Measurements from ENCODE around the gene SAP30BP.
"Not testable (repeated sequence)": the region's sequence is repeated elsewhere in the genome, so short reads cannot be mapped to it uniquely, and the experiment has no call there.

The SAP30BP gene

DNA sequence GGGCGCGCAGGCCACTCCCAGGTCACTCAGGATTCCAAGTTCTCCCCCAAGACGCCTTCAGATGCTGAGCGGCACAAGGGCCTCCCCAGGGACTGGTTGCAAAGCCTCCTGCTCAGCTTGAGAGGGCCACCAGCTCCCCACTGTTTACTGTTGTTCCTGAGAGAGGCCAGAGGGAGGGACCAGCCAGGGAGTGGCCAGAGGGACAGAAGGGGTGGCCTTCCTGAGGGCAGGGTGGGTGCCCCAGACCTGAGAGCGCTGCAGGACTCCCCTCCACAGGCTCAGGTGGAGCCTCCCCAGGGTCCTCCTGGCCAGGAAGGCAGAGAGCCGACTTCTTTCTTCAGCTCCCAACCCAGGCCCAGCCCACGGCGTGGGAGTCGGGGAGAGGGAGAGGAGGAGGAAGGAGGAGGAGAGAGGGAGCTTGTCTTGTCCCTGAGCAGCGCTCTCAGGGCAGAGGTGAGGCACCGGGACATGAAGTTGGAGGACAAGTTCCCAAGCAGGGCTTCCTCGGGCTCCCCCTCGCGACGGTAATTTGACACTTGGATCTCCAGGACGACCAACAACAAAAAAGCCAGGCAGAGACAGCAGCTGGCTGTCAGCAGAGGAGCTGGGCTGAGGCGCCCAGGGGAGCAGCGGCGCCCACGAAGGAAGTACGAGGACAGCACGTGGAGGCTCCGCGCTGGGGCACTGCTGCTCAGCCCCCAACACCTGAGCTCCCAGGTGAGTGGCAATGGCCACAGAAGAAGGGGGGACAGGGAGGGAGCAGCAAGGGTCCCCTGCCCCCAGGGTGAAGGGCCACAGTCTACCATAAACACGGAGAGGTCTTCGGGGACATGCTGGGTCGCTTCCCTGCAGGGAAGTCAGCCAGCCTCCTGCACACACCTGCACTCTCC lies 33.4 kb upstream of the SAP30BP start:
- DNase-seq (ENCODE audit: low read depth in 2 of 3, low spot score in 1 of 3): peak; percentile 16 to 32 (median 28)

DNA sequence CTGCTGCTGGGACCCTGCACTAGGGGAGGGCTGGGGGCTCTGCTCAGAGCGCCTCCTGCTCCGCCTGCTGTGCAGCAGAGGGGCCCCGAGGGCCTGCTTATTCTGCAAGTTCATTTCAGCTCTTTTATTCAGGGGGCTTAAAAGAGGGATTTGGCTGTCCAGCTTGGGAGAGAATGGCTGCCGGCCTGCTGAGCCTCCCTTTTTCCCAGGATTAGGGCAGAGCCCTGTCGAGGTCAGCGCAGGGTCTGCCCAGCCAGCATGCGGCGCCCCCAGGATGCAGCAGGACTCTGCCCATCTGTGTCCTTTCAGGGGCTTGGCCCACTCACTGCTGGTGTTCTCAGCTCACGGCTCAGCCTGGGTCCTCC lies 32.8 kb upstream of the SAP30BP start:
- DNase-seq (ENCODE audit: low read depth in 2 of 3, low spot score in 1 of 3): no peak

DNA sequence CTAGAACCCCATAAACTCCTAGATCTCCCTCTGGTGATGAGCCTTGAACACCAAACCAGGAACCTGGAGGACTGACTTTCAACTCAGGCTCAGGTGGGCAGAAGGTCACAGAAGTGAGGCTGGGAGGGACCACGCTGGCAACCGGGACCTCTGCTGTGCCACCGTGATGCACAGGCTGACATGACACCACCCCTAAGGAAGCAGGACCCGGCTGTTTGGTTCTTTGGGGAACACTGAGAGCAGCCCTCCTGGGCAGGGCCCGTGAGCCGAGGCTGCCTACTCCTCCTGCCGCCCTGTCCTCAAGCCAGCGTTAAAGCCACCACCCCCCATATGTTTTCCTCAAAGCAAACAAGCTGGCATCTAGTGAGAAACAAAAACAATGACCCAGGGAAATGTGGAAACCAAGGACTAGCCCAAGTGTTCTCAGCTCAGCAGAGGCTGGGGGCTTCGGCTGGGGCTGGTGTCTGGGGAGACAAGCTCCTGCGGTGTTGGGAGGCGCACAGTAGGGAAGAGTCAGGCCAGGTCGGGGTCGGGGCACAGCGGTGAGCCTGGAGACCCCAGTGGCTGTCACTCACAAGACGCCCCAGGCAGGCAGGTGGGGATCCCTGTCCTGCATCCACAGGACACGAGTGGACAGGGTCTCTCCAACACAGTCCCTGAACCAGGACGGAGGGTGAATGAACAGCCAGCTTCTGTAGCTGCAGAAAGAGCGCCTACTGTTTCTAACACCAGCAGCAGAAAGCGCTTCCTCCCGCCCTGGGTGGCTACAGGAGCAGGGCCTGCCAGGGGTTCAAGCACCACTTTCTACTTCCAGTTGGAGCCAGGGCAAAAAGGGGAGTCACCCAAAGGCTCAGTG lies 32.2 kb upstream of the SAP30BP start:
- DNase-seq (ENCODE audit: low read depth in 2 of 3, low spot score in 1 of 3): no peak

DNA sequence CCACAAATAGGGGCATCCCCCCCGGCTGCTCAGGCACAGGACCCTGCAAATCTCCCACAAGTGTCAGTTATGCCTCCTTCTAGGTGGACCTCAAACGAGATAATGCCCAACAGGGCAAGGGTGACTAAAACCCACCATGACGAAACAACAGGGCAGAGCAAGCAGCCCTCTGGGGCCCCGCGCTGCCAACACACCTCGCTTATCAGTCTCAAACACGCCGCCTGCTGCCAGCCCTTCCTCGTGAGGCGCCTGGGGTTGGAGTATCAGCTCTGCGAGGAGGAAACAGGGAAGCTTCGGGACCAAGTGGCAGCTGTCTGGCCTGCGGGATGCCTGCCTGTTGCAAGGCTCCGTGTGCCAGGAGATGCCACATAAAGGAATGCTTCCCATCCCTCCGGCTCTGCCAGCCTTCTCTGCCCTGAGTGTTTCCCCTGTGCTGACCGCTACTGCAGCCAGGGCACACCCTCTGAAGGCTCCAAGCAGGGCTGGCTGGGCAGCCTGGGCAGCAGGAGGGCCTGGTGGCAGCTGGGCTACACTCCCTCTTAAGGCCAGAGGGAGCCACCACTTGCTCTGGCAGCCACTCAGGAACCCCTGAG lies 31.4 kb upstream of the SAP30BP start:
- DNase-seq (ENCODE audit: low read depth in 2 of 3, low spot score in 1 of 3): no peak

DNA sequence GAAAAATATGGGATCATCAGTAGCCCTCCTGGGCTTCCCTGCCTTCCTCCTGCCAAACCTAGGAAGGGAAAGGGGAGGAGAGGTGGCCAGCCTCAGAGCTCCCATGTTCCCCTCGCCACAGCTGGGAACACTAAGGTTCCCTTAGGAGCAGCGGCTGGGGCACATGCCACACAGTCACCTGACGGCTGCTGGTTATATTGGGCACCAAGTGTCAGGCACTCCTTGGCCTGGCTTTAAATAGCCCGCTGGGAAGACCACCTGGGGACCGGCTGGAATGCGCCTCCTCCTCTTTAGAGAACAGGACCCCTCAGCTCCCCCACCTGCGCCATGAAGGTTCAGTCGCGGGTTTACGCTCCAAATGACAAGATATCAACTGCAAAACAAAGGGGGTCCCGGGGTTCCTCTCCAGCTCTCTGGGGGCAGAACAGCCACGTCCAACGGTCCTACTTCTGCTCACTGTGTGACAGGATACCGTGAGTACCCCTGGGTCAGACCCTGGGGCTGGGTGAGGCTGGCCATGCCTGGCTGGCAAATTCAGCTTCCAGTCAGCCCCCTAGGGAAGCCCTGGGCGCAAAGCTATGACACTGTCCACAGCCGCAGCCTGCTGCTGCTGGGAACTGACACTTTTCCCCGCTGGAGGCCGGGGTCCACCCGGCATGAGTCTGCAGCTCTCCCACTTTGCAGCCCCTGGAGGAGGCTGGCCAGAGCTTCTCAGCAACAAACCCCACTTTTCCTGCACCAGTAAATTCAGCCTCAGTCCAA lies 30.6 kb upstream of the SAP30BP start:
- DNase-seq (ENCODE audit: low read depth in 2 of 3, low spot score in 1 of 3): no peak

DNA sequence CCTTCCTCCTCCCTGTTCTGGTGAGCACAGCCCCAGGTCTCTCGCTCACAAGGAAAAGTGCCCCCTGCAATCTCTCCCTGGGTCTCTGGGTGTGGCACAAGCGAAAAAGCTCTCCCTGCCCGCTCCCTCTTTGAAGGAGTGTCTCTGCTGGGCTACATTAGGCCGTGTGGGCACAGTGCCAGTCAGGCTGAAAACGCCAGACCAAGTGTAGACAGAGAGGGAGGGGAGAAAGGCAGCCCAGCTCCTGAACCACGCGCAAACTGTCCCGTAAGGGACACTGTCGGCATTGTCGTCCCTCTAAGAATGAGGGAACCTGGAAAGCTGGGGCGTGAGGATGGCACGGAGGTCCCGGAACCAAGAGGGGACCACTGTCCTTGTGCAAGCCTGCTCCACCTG lies 30.0 kb upstream of the SAP30BP start:
- no peak for DNase-seq (ENCODE audit: low read depth in 2 of 3, low spot score in 1 of 3)

DNA sequence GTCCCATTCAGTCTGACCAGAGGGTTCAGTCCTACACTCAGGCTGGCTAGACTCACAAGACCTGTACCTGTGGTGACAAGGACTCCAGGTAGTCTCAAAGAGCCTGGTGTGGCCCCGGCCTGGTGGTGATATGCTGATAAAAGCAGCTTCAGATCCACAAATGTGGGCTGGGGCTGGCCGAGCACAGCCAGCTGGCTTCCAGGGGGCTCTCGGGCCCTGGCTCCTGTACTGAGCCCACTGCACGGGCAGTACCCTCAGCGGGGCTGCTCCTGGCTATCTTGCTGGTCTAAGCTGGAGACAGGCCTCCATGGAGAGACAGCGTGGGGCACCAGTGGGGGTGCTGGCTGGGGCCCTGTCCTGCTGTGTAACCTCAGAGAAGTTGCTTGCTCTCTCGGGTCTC lies 29.6 kb upstream of the SAP30BP start:
- DNase-seq (ENCODE audit: low read depth in 2 of 3, low spot score in 1 of 3): no peak

DNA sequence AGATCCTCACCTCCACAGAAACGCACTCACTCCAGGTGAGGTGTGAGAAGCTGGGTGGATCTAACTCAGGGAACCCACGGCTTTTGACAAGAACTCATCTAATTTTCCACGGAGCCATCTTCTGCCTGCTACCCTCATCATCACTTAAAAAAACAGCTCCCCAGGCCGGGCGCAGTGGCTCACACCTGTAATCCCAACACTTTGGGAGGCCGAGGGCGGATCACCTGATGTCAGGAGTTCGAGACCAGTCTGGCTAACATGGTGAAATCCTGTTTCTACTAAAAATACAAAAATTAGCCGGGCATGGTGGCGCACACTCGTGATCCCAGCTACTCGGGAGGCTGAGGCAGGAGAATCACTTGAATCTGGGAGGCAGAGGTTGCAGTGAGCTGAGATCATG lies 29.1 kb upstream of the SAP30BP start:
- not testable (repeated sequence) for DNase-seq (ENCODE audit: low read depth in 2 of 3, low spot score in 1 of 3)

DNA sequence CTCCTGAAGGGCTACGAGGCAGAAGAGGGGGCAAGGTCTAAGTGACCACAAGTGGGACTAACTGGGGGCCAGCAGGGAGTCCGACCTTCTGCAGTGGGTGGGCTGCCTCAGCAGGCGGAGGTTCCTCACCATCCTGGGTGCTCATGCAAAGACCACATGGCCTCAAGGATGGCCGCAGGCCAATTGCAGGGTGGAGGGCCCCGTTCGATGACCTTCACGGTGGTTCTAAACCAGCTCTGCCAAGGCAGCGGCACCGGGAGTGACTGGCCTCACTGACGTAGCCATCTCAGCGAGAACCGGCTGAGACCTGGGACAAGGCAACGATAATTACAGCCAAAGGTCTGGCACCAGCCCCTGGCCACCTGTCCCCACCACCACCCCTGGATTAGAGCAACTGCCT lies 28.2 kb upstream of the SAP30BP start:
- no peak for DNase-seq (ENCODE audit: low read depth in 2 of 3, low spot score in 1 of 3)

DNA sequence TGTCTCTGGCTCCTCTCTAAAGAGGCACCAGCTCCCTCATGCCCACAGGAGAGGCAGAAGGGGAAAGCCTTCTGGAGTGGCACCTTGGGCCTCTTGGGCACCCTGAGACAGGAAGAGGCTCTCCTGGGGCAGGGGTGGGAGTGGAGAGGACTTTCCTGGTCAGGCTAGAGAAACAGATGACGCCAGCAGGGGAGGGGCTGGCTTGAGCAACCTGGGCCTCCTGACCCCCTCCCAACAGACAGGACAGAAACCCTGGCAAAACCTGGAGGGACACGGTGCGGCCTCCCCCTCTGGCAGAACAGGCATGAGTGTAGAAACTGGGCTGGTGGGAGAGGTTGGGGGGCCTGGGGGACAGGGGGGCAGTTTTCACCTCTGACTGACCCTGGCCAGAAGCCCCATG lies 27.8 kb upstream of the SAP30BP start:
- DNase-seq (ENCODE audit: low read depth in 2 of 3, low spot score in 1 of 3): no peak

DNA sequence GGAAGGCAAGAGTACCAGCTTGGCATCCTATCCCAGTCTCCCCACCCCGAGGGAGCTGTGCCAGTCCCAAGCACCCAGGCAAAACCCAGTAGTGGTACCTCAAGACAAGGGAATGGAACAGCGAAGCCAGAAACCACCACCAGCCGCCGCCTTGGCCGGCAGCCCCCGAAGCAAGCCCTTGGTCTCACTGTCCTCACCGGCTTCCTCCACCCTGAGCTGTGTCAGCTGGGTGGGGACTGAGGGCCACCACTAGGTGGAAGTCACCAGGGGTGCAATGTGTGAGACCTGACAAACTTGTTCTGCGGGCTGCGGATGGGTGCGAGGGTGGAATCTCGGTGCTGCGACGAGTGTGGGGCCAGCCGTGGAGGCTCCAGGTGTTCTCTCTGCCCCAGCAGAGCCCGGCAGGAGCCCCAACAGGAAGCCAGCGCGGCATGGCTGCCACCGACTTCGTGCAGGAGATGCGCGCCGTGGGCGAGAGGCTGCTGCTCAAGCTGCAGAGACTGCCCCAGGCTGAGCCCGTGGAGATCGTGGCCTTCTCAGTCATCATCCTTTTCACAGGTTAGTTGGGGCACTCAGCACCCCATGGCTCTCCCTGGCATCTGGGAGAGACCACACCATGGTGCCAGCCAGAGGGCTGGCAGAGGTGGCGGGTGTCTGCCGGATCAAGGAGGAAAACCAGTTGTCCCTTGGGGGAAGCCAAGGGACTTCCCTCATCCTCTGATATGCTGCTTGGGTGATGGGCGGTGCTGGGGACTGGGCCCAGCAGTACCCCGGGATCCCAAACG lies 27.2 kb upstream of the SAP30BP start:
- no peak for DNase-seq (ENCODE audit: low read depth in 2 of 3, low spot score in 1 of 3)

DNA sequence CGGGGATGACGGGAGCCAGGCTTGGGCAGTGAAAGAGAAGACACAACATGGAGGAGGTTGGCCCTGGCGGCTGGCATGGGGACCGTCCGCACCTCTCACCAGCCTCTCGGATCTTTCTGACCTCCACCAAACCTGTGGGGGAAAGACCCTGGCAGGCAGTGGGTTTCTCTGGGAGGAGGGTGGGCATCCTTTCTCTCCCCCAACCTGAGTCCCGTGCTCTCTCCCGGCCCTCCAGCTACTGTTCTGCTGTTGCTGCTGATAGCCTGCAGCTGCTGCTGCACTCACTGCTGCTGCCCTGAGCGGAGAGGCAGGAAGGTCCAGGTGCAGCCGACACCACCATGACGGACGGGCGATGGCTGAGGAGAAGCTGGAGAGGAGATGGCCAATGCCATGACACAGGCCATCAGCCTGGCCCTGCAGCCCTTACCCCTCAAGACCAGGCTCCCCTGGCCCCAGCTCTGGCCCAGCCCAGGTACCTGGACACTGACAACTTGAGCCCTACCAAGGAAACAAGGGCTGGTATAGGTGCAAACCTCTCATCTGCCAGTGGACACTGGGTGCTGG lies 26.5 kb upstream of the SAP30BP start:
- DNase-seq (ENCODE audit: low read depth in 2 of 3, low spot score in 1 of 3): no peak

DNA sequence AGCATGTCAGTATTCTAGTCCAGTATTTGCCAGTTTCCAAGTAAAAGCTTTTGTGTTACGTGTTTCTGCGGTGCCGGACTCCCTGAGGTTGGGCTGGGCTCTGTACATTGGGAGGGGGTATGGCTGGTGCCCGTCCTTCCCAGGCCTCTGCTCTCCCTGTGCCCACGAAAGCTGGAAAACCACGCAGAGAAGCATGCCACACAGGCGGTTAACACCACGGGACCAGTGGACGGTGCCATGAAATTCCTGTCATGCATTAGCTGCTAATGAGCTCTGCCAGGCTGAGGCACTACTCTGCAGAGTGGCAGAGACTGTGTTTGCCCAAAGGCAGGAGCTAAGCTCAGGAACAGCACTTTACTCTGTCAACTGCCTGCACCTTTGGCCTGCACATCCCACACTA lies 25.8 kb upstream of the SAP30BP start:
- no peak for DNase-seq (ENCODE audit: low read depth in 2 of 3, low spot score in 1 of 3)

DNA sequence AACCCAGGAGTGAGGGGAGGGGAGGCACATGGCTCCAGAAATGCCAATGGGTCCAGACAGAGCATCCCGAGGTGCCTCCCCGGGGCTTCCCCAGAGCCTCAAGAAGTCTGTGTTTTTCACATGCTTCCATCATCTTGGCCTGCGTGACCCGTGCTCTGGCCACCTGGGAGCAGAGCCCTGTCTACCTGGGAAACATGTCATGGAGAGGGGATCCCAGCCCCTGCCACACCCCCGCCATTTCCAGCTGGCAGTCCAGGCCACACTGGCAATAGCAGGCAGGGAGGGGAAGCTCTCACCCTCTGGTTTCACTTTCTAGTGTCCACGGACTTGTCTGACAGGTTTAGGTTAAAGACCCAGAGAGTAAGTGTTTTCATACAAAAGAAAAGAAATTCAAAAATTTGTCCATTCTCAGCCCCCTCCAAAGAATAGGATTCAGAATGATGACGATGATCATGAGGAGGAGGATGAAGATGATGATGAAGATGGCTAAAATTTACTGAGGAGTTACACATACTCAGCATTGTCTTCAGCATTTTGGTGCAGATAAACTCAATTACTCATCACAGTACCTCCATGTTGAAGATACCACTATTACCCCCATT lies 24.9 kb upstream of the SAP30BP start:
- no peak for DNase-seq (ENCODE audit: low read depth in 2 of 3, low spot score in 1 of 3)

DNA sequence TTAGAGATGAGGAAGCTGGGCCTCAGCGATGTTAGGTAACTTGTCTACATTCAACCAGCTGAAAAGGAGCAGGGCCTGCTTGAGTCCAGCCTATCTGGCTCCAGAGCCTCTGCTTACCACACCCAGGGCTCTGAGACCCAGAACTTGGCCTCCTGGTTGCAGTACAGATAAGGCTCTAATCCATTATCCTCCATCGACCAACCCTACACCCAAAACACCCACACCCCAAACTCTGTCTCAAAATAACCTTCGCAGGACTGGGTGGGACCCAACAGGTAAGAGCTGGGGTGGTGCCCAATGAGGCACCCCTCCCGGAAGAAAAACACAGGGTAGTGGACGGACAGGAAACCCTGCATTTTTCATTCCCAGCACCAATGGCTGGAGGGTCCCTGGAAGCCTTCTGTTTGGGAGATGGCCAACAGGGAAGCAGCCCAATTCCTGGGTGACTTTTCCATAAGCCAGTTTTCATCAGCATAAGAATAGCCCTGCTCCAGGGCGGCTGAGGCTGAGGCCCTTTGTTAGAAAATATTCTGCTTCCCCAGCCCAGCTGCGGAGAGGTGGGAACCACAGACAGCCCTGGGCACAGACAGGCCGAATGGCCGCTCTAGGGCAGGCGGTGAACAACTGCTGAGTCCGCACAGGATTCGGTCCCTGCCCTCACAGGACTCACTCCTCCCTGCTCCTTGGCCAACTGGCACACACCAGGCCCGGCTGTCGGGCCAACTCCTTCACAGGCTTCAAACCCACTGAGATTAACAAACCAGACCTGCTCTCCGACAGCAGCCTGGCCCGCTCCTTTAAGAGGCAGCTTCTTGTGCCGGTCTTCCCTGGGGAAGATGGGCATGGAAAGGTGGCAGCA lies 24.1 kb upstream of the SAP30BP start:
- DNase-seq (ENCODE audit: low read depth in 2 of 3, low spot score in 1 of 3): no peak

DNA sequence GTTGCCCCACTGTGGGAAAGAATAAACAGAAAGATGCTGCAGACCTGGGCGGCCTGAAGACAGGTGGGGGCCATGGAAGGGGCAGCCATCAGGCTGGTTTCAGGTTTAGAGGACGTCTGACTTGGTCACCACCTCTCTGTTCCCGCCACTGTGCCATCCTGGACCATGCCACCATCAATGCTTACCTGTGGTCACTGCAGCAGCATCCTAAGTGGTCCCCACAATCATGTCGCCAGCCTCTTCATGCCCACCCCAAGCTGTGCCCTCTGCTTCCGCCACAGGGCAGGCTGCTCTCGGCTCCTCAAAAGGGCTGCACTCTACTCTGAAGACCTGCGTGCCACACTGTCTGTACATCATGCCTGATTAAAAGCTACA lies 23.5 kb upstream of the SAP30BP start:
- no peak for DNase-seq (ENCODE audit: low read depth in 2 of 3, low spot score in 1 of 3)

DNA sequence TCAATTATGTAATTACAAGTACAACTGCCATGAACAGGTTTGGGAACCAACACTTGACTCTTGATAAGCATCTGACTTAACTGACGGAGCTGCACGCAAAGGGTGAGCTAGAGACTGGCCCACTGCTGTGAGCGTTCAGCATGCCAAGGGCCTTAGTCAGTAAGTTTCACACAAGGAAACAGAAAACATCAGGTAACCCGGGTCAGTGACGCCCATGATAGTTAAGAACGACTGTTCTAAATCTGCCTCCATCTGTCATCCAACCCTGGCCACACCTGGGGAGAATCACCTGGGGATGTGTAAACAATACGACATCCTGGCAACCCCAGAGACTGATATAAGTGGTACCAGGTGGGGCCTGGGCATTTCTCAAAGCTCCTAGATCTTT lies 21.6 kb upstream of the SAP30BP start:
- DNase-seq (ENCODE audit: low read depth in 2 of 3, low spot score in 1 of 3): no peak

DNA sequence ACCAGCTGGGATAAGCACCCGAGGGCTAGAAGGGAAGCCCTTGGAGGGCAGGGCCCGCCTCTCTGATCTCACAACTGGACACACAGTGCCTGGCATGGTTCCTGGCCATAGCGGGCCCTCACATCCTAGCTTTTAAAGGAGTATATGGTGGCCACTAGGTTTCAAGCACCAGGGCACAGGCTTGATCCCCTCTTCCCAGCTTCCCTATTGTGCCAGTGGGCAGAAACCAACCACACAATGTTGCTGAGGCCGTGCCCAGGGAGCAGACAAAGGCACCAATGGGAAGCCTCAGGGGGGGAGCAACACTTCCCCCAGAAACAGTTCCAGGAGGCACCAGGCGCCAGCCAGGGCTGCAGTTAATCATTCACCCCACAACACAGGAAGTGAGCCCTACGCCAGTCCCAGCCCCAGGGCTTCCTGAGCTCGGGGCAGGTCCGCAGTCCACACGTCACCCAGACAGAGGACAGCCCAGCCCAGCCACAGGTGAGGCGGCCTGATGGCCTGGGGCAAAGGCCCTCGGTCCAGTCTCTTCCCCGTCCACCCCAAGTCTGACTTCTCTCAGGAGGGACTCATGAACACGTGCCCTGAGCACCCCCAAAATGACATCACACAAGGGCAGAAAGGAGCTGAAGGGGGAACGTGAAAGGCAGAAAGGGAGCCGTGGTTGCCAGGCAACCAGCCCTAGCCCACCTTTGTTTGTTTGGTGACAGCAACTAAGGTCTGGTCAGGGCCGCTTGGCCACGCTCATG lies 21.1 kb upstream of the SAP30BP start:
- DNase-seq (ENCODE audit: low read depth in 2 of 3, low spot score in 1 of 3): no peak

Data from stimulated activated CD4-positive, alpha-beta T cell treated with anti-CD3 and anti-CD28 coated beads, Interleukin-12 subunit alpha, Interleukin-12 subunit beta, amount 100 ng/mL, for 48 hours (primary cell).